ENCODE results near the gene SRP19. TPM values are rescaled to one million over a fixed set of nuclear protein-coding genes. Genes with fewer than 3 reads are reported as not detected.
A peak's percentile ranks its signal among the peaks of the same experiment; 100 is the strongest.

Gene SRP19
- polyA plus RNA-seq, 3 donors: 18.6 to 87.4 (median 71.9) TPM

- 97% methylated on average over 3 of the region's 3 CpGs for WGBS (ENCODE audit: insufficient coverage)
- intact Hi-C loops (cut with micrococcal nuclease): no loop called here
- H3K4me2 ChIP-seq (replicated peaks; ENCODE audit: extremely low read depth, low read length, poor library complexity, severe bottlenecking): no peak overlapping the region
- H3K36me3 ChIP-seq (replicated peaks in 1 of 2; ENCODE audit: control insufficient read depth in 1 of 2, insufficient read depth in 2 of 2, low read length in 2 of 2): peaks cover 41 to 60% of the 10 kb centered on the region in 2 donors
- peaks cover 17% of the 10 kb centered on the region for H3K79me2 ChIP-seq (ENCODE audit: insufficient read depth, low read length)
- Mint-ChIP-seq H3K4me3 (no peak overlapping the region), H3K4me1 (peaks cover 22% of the 10 kb centered on the region), H3K27ac (peak overlapping the region in 2 of 7 donors; percentile 59 to 64), H3K36me3 (peaks cover 37 to 73% of the 10 kb centered on the region in 2 donors), H3K27me3 (ENCODE audit: low read depth in 3 of 3) (no peaks in the 10 kb centered on the region), H3K9me3 (peaks cover 0 to 1% (median 0%) of the 10 kb centered on the region in 7 donors)
- H3K27me3 ChIP-seq (ENCODE audit: control insufficient read depth in 2 of 2, insufficient read depth in 2 of 2, low read length in 2 of 2): no peaks in the 10 kb centered on the region
- H3K27ac ChIP-seq (ENCODE audit: low read depth in 1 of 2, low read length in 2 of 2): no peak overlapping the region
- no peaks in the 10 kb centered on the region for H3K9me3 ChIP-seq (replicated peaks in 1 of 2; ENCODE audit: control insufficient read depth in 1 of 2, insufficient read depth in 1 of 2, low read length in 2 of 2)
- H3K4me3 ChIP-seq (replicated peaks in 1 of 3; ENCODE audit: low read depth in 2 of 3, low read length in 3 of 3): no peak overlapping the region
- H4K20me1 ChIP-seq (ENCODE audit: insufficient read depth, low read length): peaks cover 13% of the 10 kb centered on the region
- peaks cover 7 to 8% of the 10 kb centered on the region in 2 donors for H3K4me1 ChIP-seq (ENCODE audit: control insufficient read depth in 1 of 2, insufficient read depth in 2 of 2, low read length in 2 of 2)
- no peak overlapping the region for H2AFZ ChIP-seq (ENCODE audit: insufficient read depth, low read depth, low read length, poor library complexity, severe bottlenecking)
- DNase-seq: no peak
- TF ChIP-seq CTCF (IDR thresholded peaks at IDR 0.05): no peak
- H3K9ac ChIP-seq (ENCODE audit: insufficient read depth, low read length, poor library complexity, severe bottlenecking): no peak overlapping the region
Observed at GRCh38 chr5:112869948-112870347, 8.9 kb downstream of the SRP19 start.

- no peak overlapping the region for H2AFZ ChIP-seq (ENCODE audit: insufficient read depth, low read depth, low read length, poor library complexity, severe bottlenecking)
- H3K27ac ChIP-seq (ENCODE audit: low read depth in 1 of 2, low read length in 2 of 2): peak overlapping the region in 1 of 2 donors; percentile 32
- peak in 1 of 3 donors; percentile 2 for DNase-seq
- H3K9me3 ChIP-seq (replicated peaks in 1 of 2; ENCODE audit: control insufficient read depth in 1 of 2, insufficient read depth in 1 of 2, low read length in 2 of 2): no peaks in the 10 kb centered on the region
- H3K4me1 Mint-ChIP-seq: peaks cover 22% of the 10 kb centered on the region
- intact Hi-C loops (cut with micrococcal nuclease): no loop called here
- no peak for TF ChIP-seq CTCF (IDR thresholded peaks at IDR 0.05)
- no peaks in the 10 kb centered on the region for H3K27me3 ChIP-seq (ENCODE audit: control insufficient read depth in 2 of 2, insufficient read depth in 2 of 2, low read length in 2 of 2)
- peaks cover 7 to 8% of the 10 kb centered on the region in 2 donors for H3K4me1 ChIP-seq (ENCODE audit: control insufficient read depth in 1 of 2, insufficient read depth in 2 of 2, low read length in 2 of 2)
- no peak overlapping the region for H3K4me3 ChIP-seq (replicated peaks in 1 of 3; ENCODE audit: low read depth in 2 of 3, low read length in 3 of 3)
- peaks cover 12% of the 10 kb centered on the region for H3K79me2 ChIP-seq (ENCODE audit: insufficient read depth, low read length)
- H3K27me3 Mint-ChIP-seq (ENCODE audit: low read depth in 3 of 3): no peaks in the 10 kb centered on the region
- no peak overlapping the region for H3K4me3 Mint-ChIP-seq
- H3K4me2 ChIP-seq (replicated peaks; ENCODE audit: extremely low read depth, low read length, poor library complexity, severe bottlenecking): no peak overlapping the region
- peak overlapping the region in 5 of 7 donors; percentile 21 to 73 (median 69) for H3K27ac Mint-ChIP-seq
- H3K36me3 ChIP-seq (replicated peaks in 1 of 2; ENCODE audit: control insufficient read depth in 1 of 2, insufficient read depth in 2 of 2, low read length in 2 of 2): peaks cover 35 to 57% of the 10 kb centered on the region in 2 donors
- no peak overlapping the region for H3K9ac ChIP-seq (ENCODE audit: insufficient read depth, low read length, poor library complexity, severe bottlenecking)
- 60% methylated on average over 1 of the region's 3 CpGs for WGBS (ENCODE audit: insufficient coverage)
- peaks cover 12% of the 10 kb centered on the region for H4K20me1 ChIP-seq (ENCODE audit: insufficient read depth, low read length)
- peaks cover 0 to 1% (median 0%) of the 10 kb centered on the region in 7 donors for H3K9me3 Mint-ChIP-seq
- H3K36me3 Mint-ChIP-seq: peaks cover 34 to 71% of the 10 kb centered on the region in 2 donors
Observed at GRCh38 chr5:112870966-112871365, 9.9 kb downstream of the SRP19 start.

All from CD14-positive monocyte (primary cell).